GM19324 (cell line): ENCODE results near the gene SACS.
"Not testable (repeated sequence)": the region's sequence is repeated elsewhere in the genome, so short reads cannot be mapped to it uniquely, and the experiment has no call there.

Experiments
- ATAC-seq: cut with Tn5 transposase; IDR thresholded peaks from one replicate; pipeline ENCODE4 v1.9.1; 2021; ENCODE audit warnings: mild to moderate bottlenecking, moderate library complexity; ENCODE audit not compliant: unreplicated experiment, low FRiP score

The SACS gene

GRCh38 chr13:23456437-23457210, 23.1 kb upstream of the SACS start:
- no peak for ATAC-seq

GRCh38 chr13:23455401-23456185, 22.1 kb upstream of the SACS start:
- ATAC-seq, result no peak

- no peak for ATAC-seq
Observed at GRCh38 chr13:23453132-23453531, 19.6 kb upstream of the SACS start.

- ATAC-seq, result no peak
Observed at GRCh38 chr13:23450340-23451046, 17.0 kb upstream of the SACS start.

GRCh38 chr13:23449398-23450162, 16.1 kb upstream of the SACS start:
- ATAC-seq, result no peak

- no peak for ATAC-seq
Observed at GRCh38 chr13:23447927-23448326, 14.4 kb upstream of the SACS start.

- no peak for ATAC-seq
Observed at GRCh38 chr13:23445794-23446193, 12.3 kb upstream of the SACS start.

- ATAC-seq, result no peak
Observed at GRCh38 chr13:23443878-23444277, 10.4 kb upstream of the SACS start.

- ATAC-seq, result no peak
Observed at GRCh38 chr13:23443110-23443509, 9.6 kb upstream of the SACS start.

GRCh38 chr13:23440821-23441618, 7.5 kb upstream of the SACS start:
- ATAC-seq, result no peak

GRCh38 chr13:23440324-23440723, 6.8 kb upstream of the SACS start:
- not testable (repeated sequence) for ATAC-seq

- ATAC-seq, result no peak
Observed at GRCh38 chr13:23437916-23438315, 4.4 kb upstream of the SACS start.

GRCh38 chr13:23436680-23437079, 3.2 kb upstream of the SACS start:
- ATAC-seq, result no peak

GRCh38 chr13:23434491-23434890, 989 bp upstream of the SACS start:
- no peak for ATAC-seq

- no peak for ATAC-seq
Observed at GRCh38 chr13:23432626-23433025, 876 bp downstream of the SACS start.

GRCh38 chr13:23430664-23431063, 2.8 kb downstream of the SACS start:
- no peak for ATAC-seq

GRCh38 chr13:23427881-23428528, 5.5 kb downstream of the SACS start:
- no peak for ATAC-seq

- ATAC-seq, result no peak
Observed at GRCh38 chr13:23427342-23427843, 6.1 kb downstream of the SACS start.

GRCh38 chr13:23421596-23421995, 11.9 kb downstream of the SACS start:
- ATAC-seq, result no peak
